CD14-positive monocyte (primary cell): ENCODE measurements around the gene PRRX2. TPM values are rescaled to one million over a fixed set of nuclear protein-coding genes. Genes with fewer than 3 reads are reported as not detected.

Experiments
- DNase-seq, 3 donors: peaks; one replicate each; pipeline ENCODE4 v3.0.0-alpha.2; 2011 to 2022
- H2AFZ ChIP-seq: 2 replicates; pipeline ENCODE4 v1.6.0; 2012; ENCODE audit warnings: mild to moderate bottlenecking, low read depth, low read length, inconsistent platforms; ENCODE audit not compliant: insufficient read depth, poor library complexity, severe bottlenecking
- H3K27ac ChIP-seq, 2 donors: 1 replicate in 1 of 2; 2 replicates in 1 of 2; pipeline ENCODE4 v1.5.1; 2012 to 2013; ENCODE audit warnings: low read length in 2 of 2, control low read depth in 1 of 2, inconsistent platforms in 1 of 2, low read depth in 1 of 2, mild to moderate bottlenecking in 1 of 2
- H3K27me3 ChIP-seq, 2 donors: one replicate each; pipeline versions ENCODE4 v1.6.0 to v1.6.1; 2011 to 2013; ENCODE audit warnings: low read length in 2 of 2; ENCODE audit not compliant: control insufficient read depth in 2 of 2, insufficient read depth in 2 of 2
- H3K36me3 ChIP-seq, 2 donors: replicated peaks in 1 of 2; 1 replicate in 1 of 2; 2 replicates in 1 of 2; pipeline versions ENCODE4 v1.5.1 to v1.6.1; 2012 to 2013; ENCODE audit warnings: low read length in 2 of 2, control low read depth in 1 of 2, inconsistent platforms in 1 of 2, mild to moderate bottlenecking in 1 of 2; ENCODE audit not compliant: insufficient read depth in 2 of 2, control insufficient read depth in 1 of 2
- H3K4me1 ChIP-seq, 2 donors: 1 replicate in 1 of 2; 2 replicates in 1 of 2; pipeline versions ENCODE4 v1.5.1 to v1.6.1; 2012 to 2013; ENCODE audit warnings: low read length in 2 of 2, control low read depth in 1 of 2, inconsistent platforms in 1 of 2, mild to moderate bottlenecking in 1 of 2, moderate library complexity in 1 of 2; ENCODE audit not compliant: insufficient read depth in 2 of 2, control insufficient read depth in 1 of 2
- H3K4me2 ChIP-seq: replicated peaks from 2 replicates; pipeline ENCODE3; 2012; ENCODE audit warnings: low read length, moderate library complexity, mild to moderate bottlenecking; ENCODE audit not compliant: poor library complexity, severe bottlenecking; ENCODE audit errors: extremely low read depth
- H3K4me3 ChIP-seq, 3 experiments: fragments of 200-600 bp in 1 of 3; sonication (generic) in 1 of 3; replicated peaks in 1 of 3; 1 replicate in 2 of 3; 2 replicates in 1 of 3; pipeline ENCODE4 v1.5.1; 2011 to 2013; ENCODE audit warnings: low read length in 3 of 3, mild to moderate bottlenecking in 3 of 3, control low read depth in 2 of 3, low read depth in 2 of 3, inconsistent platforms in 1 of 3, moderate library complexity in 1 of 3
- H3K79me2 ChIP-seq: 2 replicates; pipeline ENCODE4 v1.6.0; 2012; ENCODE audit warnings: mild to moderate bottlenecking, control low read depth, inconsistent platforms, low read length, moderate library complexity; ENCODE audit not compliant: insufficient read depth
- H3K9ac ChIP-seq: 2 replicates; pipeline ENCODE4 v1.6.0; 2017; ENCODE audit warnings: low read length, mild to moderate bottlenecking; ENCODE audit not compliant: insufficient read depth, poor library complexity, severe bottlenecking
- H3K9me3 ChIP-seq, 2 donors: replicated peaks in 1 of 2; 1 replicate in 1 of 2; 2 replicates in 1 of 2; pipeline versions ENCODE4 v1.5.1 to v1.6.1; 2012 to 2013; ENCODE audit warnings: low read length in 2 of 2, control low read depth in 1 of 2; ENCODE audit not compliant: control insufficient read depth in 1 of 2, insufficient read depth in 1 of 2
- H4K20me1 ChIP-seq: 2 replicates; pipeline ENCODE4 v1.6.0; 2012; ENCODE audit warnings: mild to moderate bottlenecking, low read length, control low read depth, moderate library complexity; ENCODE audit not compliant: insufficient read depth
- H3K27ac Mint-ChIP-seq, 7 donors: one replicate each; pipeline ENCODE4 v1.8.0; 2020; ENCODE audit warnings: mild to moderate bottlenecking in 7 of 7, mixed read lengths in 7 of 7, moderate library complexity in 6 of 7, inconsistent platforms in 2 of 7
- H3K27me3 Mint-ChIP-seq, 3 donors: one replicate each; pipeline ENCODE4 v1.8.0; 2021 to 2022; ENCODE audit warnings: low read depth in 3 of 3, mild to moderate bottlenecking in 3 of 3, mixed read lengths in 3 of 3, moderate library complexity in 3 of 3, inconsistent platforms in 1 of 3
- H3K36me3 Mint-ChIP-seq, 2 donors: one replicate each; pipeline ENCODE4 v1.8.0; 2020; ENCODE audit warnings: mixed read lengths in 2 of 2, inconsistent platforms in 1 of 2, mild to moderate bottlenecking in 1 of 2
- H3K4me1 Mint-ChIP-seq: one replicate; pipeline ENCODE4 v1.8.0; 2020; ENCODE audit warnings: mild to moderate bottlenecking, mixed read lengths
- H3K4me3 Mint-ChIP-seq, 2 donors: one replicate each; pipeline ENCODE4 v1.8.0; 2020; ENCODE audit warnings: mild to moderate bottlenecking in 2 of 2, mixed read lengths in 2 of 2, moderate library complexity in 1 of 2
- H3K9me3 Mint-ChIP-seq, 7 donors: one replicate each; pipeline ENCODE4 v1.8.0; 2020 to 2022; ENCODE audit warnings: mixed read lengths in 7 of 7, mild to moderate bottlenecking in 6 of 7, moderate library complexity in 6 of 7, inconsistent platforms in 2 of 7
- CTCF ChIP-seq: fragments of 200-600 bp; IDR thresholded peaks from one replicate; pipeline ENCODE4 v1.8.0; 2022; ENCODE audit warnings: antibody characterized with exemption, mild to moderate bottlenecking
- WGBS: methylation state at CpG from one replicate; pipeline ENCODE4 v1.1.5; 2013; ENCODE audit warnings: missing lambda C conversion rate; ENCODE audit not compliant: insufficient coverage; 5-methylcytosine and 5-hydroxymethylcytosine counted together
- intact Hi-C, 2 donors: fragments of 100-400 bp; cut with micrococcal nuclease; formaldehyde crosslinking; loops; one replicate each; pipeline versions ENCODE4 v1.15.0 to v1.15.1; 2023
- polyA plus RNA-seq, 3 donors: library from polyadenylated mRNA; depleted of rRNA in 1 of 3; unstranded in 2 of 3; stranded (reverse) in 1 of 3; fragments of 300-500 nt in 2 of 3; fragments of >200 nt in 1 of 3; fragmentation: Illumina TruSeq in 2 of 3; gene quantifications; 1 replicate in 2 of 3; 2 replicates in 1 of 3; pipeline ENCODE4 v1.2.3, GENCODE V29; 2012 to 2021

PRRX2 gene
- polyA plus RNA-seq, 3 donors, result not detected

GRCh38 chr9:129673602-129674001 is 8.2 kb downstream of the PRRX2 start:
- TF ChIP-seq CTCF, result no peak
- H4K20me1 ChIP-seq, result no peaks in the 10 kb centered on the region
- Mint-ChIP-seq H3K27me3 (peaks cover 12 to 32% (median 25%) of the 10 kb centered on the region in 3 donors), H3K4me1 (no peaks in the 10 kb centered on the region), H3K4me3 (no peak overlapping the region), H3K9me3 (peaks cover 0 to 3% (median 0%) of the 10 kb centered on the region in 7 donors), H3K27ac (no peak overlapping the region), H3K36me3 (no peaks in the 10 kb centered on the region)
- intact Hi-C loops, result no loop called here
- WGBS, result 76% methylated on average over 9 of the region's 12 CpGs
- H3K9me3 ChIP-seq, result no peaks in the 10 kb centered on the region
- H3K27me3 ChIP-seq, result peaks cover 0 to 3% of the 10 kb centered on the region in 2 donors
- no peak overlapping the region for H2AFZ ChIP-seq
- H3K9ac ChIP-seq, result no peak overlapping the region
- H3K27ac ChIP-seq, result no peak overlapping the region
- H3K4me2 ChIP-seq, result no peak overlapping the region
- no peaks in the 10 kb centered on the region for H3K36me3 ChIP-seq
- H3K4me3 ChIP-seq, result no peak overlapping the region
- no peaks in the 10 kb centered on the region for H3K4me1 ChIP-seq
- no peaks in the 10 kb centered on the region for H3K79me2 ChIP-seq
- no peak for DNase-seq

- H3K79me2 ChIP-seq, result no peaks in the 10 kb centered on the region
Measured at GRCh38 chr9:129674229-129674628, 8.8 kb downstream of the PRRX2 start.

More at GRCh38 chr9:129674229-129674628, 8.8 kb downstream of the PRRX2 start:
- Histone ChIP-seq H3K27me3 (peaks cover 0 to 1% of the 10 kb centered on the region in 2 donors), H2AFZ (no peak overlapping the region), H3K27ac (no peak overlapping the region), H3K9me3 (no peaks in the 10 kb centered on the region), H3K4me1 (no peaks in the 10 kb centered on the region), H3K9ac (no peak overlapping the region), H3K36me3 (no peaks in the 10 kb centered on the region), H3K4me2 (no peak overlapping the region), H4K20me1 (no peaks in the 10 kb centered on the region), H3K4me3 (no peak overlapping the region)
- Mint-ChIP-seq H3K9me3 (peaks cover 0 to 3% (median 0%) of the 10 kb centered on the region in 7 donors), H3K27ac (no peak overlapping the region), H3K36me3 (no peaks in the 10 kb centered on the region), H3K27me3 (peaks cover 9 to 30% (median 21%) of the 10 kb centered on the region in 3 donors), H3K4me1 (no peaks in the 10 kb centered on the region), H3K4me3 (no peak overlapping the region)
- WGBS, result 92% methylated on average over 6 of the region's 7 CpGs
- no peak for DNase-seq
- intact Hi-C loops, result no loop called here
- no peak for TF ChIP-seq CTCF
